Neural progenitor cell (in vitro differentiated cells): ENCODE data around the gene TTC27. TPM values are rescaled to one million over a fixed set of nuclear protein-coding genes. Genes with fewer than 3 reads are reported as not detected.

Source experiments
- DNase-seq: peaks from one replicate; pipeline ENCODE4 v3.0.0-alpha.2; 2016; ENCODE audit warnings: low spot score
- H2AFZ ChIP-seq: fragments of 200-600 bp; sonication (generic); replicated peaks from 2 replicates; pipeline ENCODE4 v1.6.1; 2016; ENCODE audit warnings: antibody characterized with exemption
- H3F3A ChIP-seq: fragments of 200-600 bp; sonication (generic); 2 replicates; pipeline ENCODE4 v1.6.1; 2016; ENCODE audit warnings: antibody characterized with exemption, low read depth
- H3K27ac ChIP-seq: fragments of 200-600 bp; sonication (generic); 2 replicates; pipeline ENCODE4 v1.5.1; 2016; ENCODE audit warnings: mild to moderate bottlenecking
- H3K27me3 ChIP-seq: fragments of 200-600 bp; sonication (generic); 2 replicates; pipeline ENCODE4 v1.6.1; 2016; ENCODE audit warnings: mild to moderate bottlenecking, moderate library complexity
- H3K36me3 ChIP-seq: fragments of 200-600 bp; sonication (generic); 2 replicates; pipeline ENCODE4 v1.5.1; 2016
- H3K4me1 ChIP-seq: fragments of 200-600 bp; sonication (generic); 2 replicates; pipeline ENCODE4 v1.6.1; 2016; ENCODE audit warnings: mixed run types
- H3K4me2 ChIP-seq: fragments of 200-600 bp; sonication (generic); 2 replicates; pipeline ENCODE4 v1.6.1; 2016
- H3K4me3 ChIP-seq: fragments of 200-600 bp; sonication (generic); 2 replicates; pipeline ENCODE4 v1.5.1; 2016
- H3K79me2 ChIP-seq: fragments of 200-600 bp; sonication (generic); 2 replicates; pipeline ENCODE4 v1.6.1; 2016; ENCODE audit warnings: low read depth
- H3K9ac ChIP-seq: fragments of 200-600 bp; sonication (generic); 2 replicates; pipeline ENCODE4 v1.6.1; 2016
- H3K9me3 ChIP-seq: fragments of 200-600 bp; sonication (generic); 2 replicates; pipeline ENCODE4 v1.5.1; 2016; ENCODE audit warnings: low read depth
- H4K20me1 ChIP-seq: fragments of 200-600 bp; sonication (generic); 2 replicates; pipeline ENCODE4 v1.6.1; 2016; ENCODE audit warnings: low read depth
- H3K27ac Mint-ChIP-seq: 3 replicates; pipeline ENCODE4 v1.8.0; 2021; ENCODE audit warnings: mixed read lengths
- H3K27me3 Mint-ChIP-seq: 2 replicates; pipeline ENCODE4 v1.8.0; 2022; ENCODE audit warnings: low read depth, mild to moderate bottlenecking, inconsistent platforms, moderate library complexity, mixed read lengths; ENCODE audit not compliant: insufficient read depth
- H3K36me3 Mint-ChIP-seq: 3 replicates; pipeline ENCODE4 v1.8.0; 2021; ENCODE audit warnings: mixed read lengths
- H3K4me1 Mint-ChIP-seq: 3 replicates; pipeline ENCODE4 v1.8.0; 2021; ENCODE audit warnings: mixed read lengths
- H3K4me3 Mint-ChIP-seq: 3 replicates; pipeline ENCODE4 v1.8.0; 2021; ENCODE audit warnings: mild to moderate bottlenecking, moderate library complexity, mixed read lengths
- H3K9me3 Mint-ChIP-seq: 3 replicates; pipeline ENCODE4 v1.8.0; 2020; ENCODE audit warnings: mixed read lengths
- CTCF ChIP-seq: fragments of 200-600 bp; sonication (generic); IDR thresholded peaks from 2 replicates; pipeline ENCODE4 v1.5.1; 2017; ENCODE audit warnings: antibody characterized with exemption, mild to moderate bottlenecking
- EZH2 ChIP-seq: fragments of 200-600 bp; sonication (generic); IDR thresholded peaks from 2 replicates; pipeline ENCODE4 v1.6.1; 2017; ENCODE audit warnings: antibody characterized with exemption, mild to moderate bottlenecking, moderate library complexity
- EZH2phosphoT487 ChIP-seq: fragments of 200-600 bp; sonication (generic); IDR thresholded peaks from 2 replicates; pipeline ENCODE4 v1.6.1; 2017; ENCODE audit warnings: antibody characterized with exemption
- total RNA-seq: library from RNA; depleted of rRNA; stranded (reverse); fragments of >200 nt; gene quantifications from 2 replicates; pipeline ENCODE4 v1.2.3, GENCODE V29; 2015; ENCODE audit warnings: low replicate concordance

The TTC27 gene
- total RNA-seq, 1 donor from 2014 or later = 32.5 TPM

- no peak overlapping the region for H3K4me2 ChIP-seq
- H3K27me3 ChIP-seq = no peaks in the 10 kb centered on the region
- H3K36me3 Mint-ChIP-seq = peaks cover 8% of the 10 kb centered on the region
- H3K79me2 ChIP-seq = no peaks in the 10 kb centered on the region
- H3K27ac ChIP-seq = no peak overlapping the region
- no peak overlapping the region for H3K4me3 Mint-ChIP-seq
- H3K9me3 ChIP-seq = no peaks in the 10 kb centered on the region
- peaks cover 31% of the 10 kb centered on the region for H3K4me1 Mint-ChIP-seq
- peaks cover 2% of the 10 kb centered on the region for H3K27me3 Mint-ChIP-seq
- no peaks in the 10 kb centered on the region for H4K20me1 ChIP-seq
- H3K9me3 Mint-ChIP-seq = peaks cover 22% of the 10 kb centered on the region
- H3K27ac Mint-ChIP-seq = no peak overlapping the region
- no peak for TF ChIP-seq EZH2phosphoT487
- TF ChIP-seq EZH2 = no peak
- no peak for TF ChIP-seq CTCF
- peaks cover 10% of the 10 kb centered on the region for H3K4me1 ChIP-seq
- no peaks in the 10 kb centered on the region for H3K36me3 ChIP-seq
- no peaks in the 10 kb centered on the region for H3F3A ChIP-seq
- no peak overlapping the region for H3K9ac ChIP-seq
- H3K4me3 ChIP-seq = no peak overlapping the region
- DNase-seq = no peak
- H2AFZ ChIP-seq = no peak overlapping the region
Observed at GRCh38 chr2:32830196-32830595, 202.3 kb downstream of the TTC27 start.

- H3F3A ChIP-seq = no peaks in the 10 kb centered on the region
- H3K79me2 ChIP-seq = no peaks in the 10 kb centered on the region
- H3K4me1 ChIP-seq = peaks cover 10% of the 10 kb centered on the region
- no peak overlapping the region for H3K9ac ChIP-seq
- no peak overlapping the region for H3K4me3 ChIP-seq
- peaks cover 25% of the 10 kb centered on the region for H3K9me3 Mint-ChIP-seq
- peak overlapping the region; percentile 59 for H3K4me2 ChIP-seq
- H3K27ac ChIP-seq = peak overlapping the region; percentile 6
- peak overlapping the region; percentile 98 for H3K27ac Mint-ChIP-seq
- H3K27me3 ChIP-seq = no peaks in the 10 kb centered on the region
- H3K4me3 Mint-ChIP-seq = peak overlapping the region; percentile 55
- H4K20me1 ChIP-seq = no peaks in the 10 kb centered on the region
- DNase-seq = peak; percentile 57
- H2AFZ ChIP-seq = peak overlapping the region; percentile 65
- peaks cover 8% of the 10 kb centered on the region for H3K36me3 Mint-ChIP-seq
- H3K9me3 ChIP-seq = no peaks in the 10 kb centered on the region
- H3K4me1 Mint-ChIP-seq = peaks cover 15% of the 10 kb centered on the region
- peaks cover 2% of the 10 kb centered on the region for H3K27me3 Mint-ChIP-seq
- no peak for TF ChIP-seq CTCF
- H3K36me3 ChIP-seq = no peaks in the 10 kb centered on the region
Observed at GRCh38 chr2:32832821-32833220, 205.0 kb downstream of the TTC27 start.

- H2AFZ ChIP-seq = no peak overlapping the region
- H3K27me3 ChIP-seq = no peaks in the 10 kb centered on the region
- H3K9me3 ChIP-seq = no peaks in the 10 kb centered on the region
- H3F3A ChIP-seq = no peaks in the 10 kb centered on the region
- no peak for DNase-seq
- H3K36me3 ChIP-seq = no peaks in the 10 kb centered on the region
- no peak overlapping the region for H3K4me3 Mint-ChIP-seq
- H3K27ac Mint-ChIP-seq = peak overlapping the region; percentile 54
- peaks cover 15% of the 10 kb centered on the region for H3K4me1 Mint-ChIP-seq
- peaks cover 22% of the 10 kb centered on the region for H3K9me3 Mint-ChIP-seq
- H3K9ac ChIP-seq = no peak overlapping the region
- H3K4me1 ChIP-seq = peaks cover 10% of the 10 kb centered on the region
- TF ChIP-seq CTCF (no peak), EZH2 (no peak), EZH2phosphoT487 (no peak)
- peaks cover 7% of the 10 kb centered on the region for H3K36me3 Mint-ChIP-seq
- no peaks in the 10 kb centered on the region for H4K20me1 ChIP-seq
- no peak overlapping the region for H3K4me2 ChIP-seq
- H3K27ac ChIP-seq = no peak overlapping the region
- H3K79me2 ChIP-seq = no peaks in the 10 kb centered on the region
- peaks cover 2% of the 10 kb centered on the region for H3K27me3 Mint-ChIP-seq
- no peak overlapping the region for H3K4me3 ChIP-seq
Observed at GRCh38 chr2:32833709-32834108, 205.9 kb downstream of the TTC27 start.

- Histone ChIP-seq H3K9ac (no peak overlapping the region), H3K4me1 (peaks cover 10% of the 10 kb centered on the region), H3K27me3 (no peaks in the 10 kb centered on the region), H3K79me2 (no peaks in the 10 kb centered on the region), H3K4me3 (no peak overlapping the region), H2AFZ (peak overlapping the region; percentile 42), H3F3A (no peaks in the 10 kb centered on the region), H3K36me3 (no peaks in the 10 kb centered on the region), H3K9me3 (no peaks in the 10 kb centered on the region), H4K20me1 (no peaks in the 10 kb centered on the region), H3K4me2 (no peak overlapping the region), H3K27ac (no peak overlapping the region)
- peak overlapping the region; percentile 48 for H3K27ac Mint-ChIP-seq
- peaks cover 2% of the 10 kb centered on the region for H3K27me3 Mint-ChIP-seq
- peaks cover 15% of the 10 kb centered on the region for H3K4me1 Mint-ChIP-seq
- H3K36me3 Mint-ChIP-seq = peaks cover 3% of the 10 kb centered on the region
- DNase-seq = no peak
- TF ChIP-seq EZH2 (no peak), CTCF (no peak), EZH2phosphoT487 (no peak)
- H3K4me3 Mint-ChIP-seq = no peak overlapping the region
- peaks cover 11% of the 10 kb centered on the region for H3K9me3 Mint-ChIP-seq
Observed at GRCh38 chr2:32835148-32835547, 207.3 kb downstream of the TTC27 start.
